ENCODE results near the gene AUTS2.

DNA sequence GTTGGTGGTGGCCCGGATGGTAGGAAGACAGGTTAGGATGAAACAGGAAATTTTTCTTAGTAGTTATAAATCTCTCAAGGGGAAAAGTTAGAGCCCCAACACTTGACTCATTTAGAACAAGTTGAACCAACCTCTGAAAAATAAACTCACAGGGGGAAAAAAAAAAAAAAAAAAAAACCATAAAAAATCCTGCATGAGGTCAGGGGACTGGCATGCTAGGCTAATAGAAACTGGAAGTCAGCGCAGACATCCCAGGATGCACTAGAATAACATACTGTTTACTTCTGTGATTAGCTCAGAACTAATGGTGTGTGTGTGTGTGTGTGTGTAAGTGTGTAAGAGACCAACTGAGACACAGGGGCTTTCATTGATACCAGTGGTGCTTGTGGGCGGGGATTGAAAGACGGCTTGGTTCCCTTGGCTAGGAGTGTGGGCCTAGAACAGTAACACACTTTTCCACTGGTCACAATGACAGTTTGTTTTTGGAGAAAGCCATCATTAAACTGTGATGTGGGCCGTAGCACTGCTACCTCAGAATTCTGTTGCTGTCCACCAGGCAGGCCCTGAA lies 1042.1 kb downstream of the AUTS2 start:
- TF ChIP-seq YY1 (IDR thresholded peaks at IDR 0.05; ENCODE audit: insufficient read depth, insufficient read length) (no peak), SUZ12 (IDR thresholded peaks at IDR 0.05; ENCODE audit: extremely low read depth, insufficient read depth, insufficient read length) (no peak)
